GM12891 (cell line): ENCODE measurements around the gene LEKR1.

Experiments
- POLR2AphosphoS5 ChIP-seq: IDR thresholded peaks from 2 replicates; pipeline ENCODE4 v1.6.1; 2011; ENCODE audit warnings: low read depth, low read length, control low read depth
- TAF1 ChIP-seq: IDR thresholded peaks from 2 replicates; pipeline ENCODE4 v1.6.1; 2011; ENCODE audit warnings: low read depth, low read length, control low read depth

GRCh38 chr3:156915372-156915771 is 89.2 kb downstream of the LEKR1 start:
- TF ChIP-seq POLR2AphosphoS5, result no peak
- no peak for TF ChIP-seq TAF1
